ENCODE data around the gene PROM2. TPM values are rescaled to one million over a fixed set of nuclear protein-coding genes. Genes with fewer than 3 reads are reported as not detected.

The PROM2 gene
- total and polyA plus RNA-seq, 2 experiments from 2014 or later: 2.1 to 2.2 TPM

GRCh38 chr2:95312543-95313201, 38.4 kb downstream of the PROM2 start:
- Histone ChIP-seq H3K9me2 (ENCODE audit: insufficient read depth) (no peaks in the 10 kb centered on the region), H3K4me3 (no peak overlapping the region), H3K27me3 (ENCODE audit: insufficient read depth) (no peaks in the 10 kb centered on the region), H2AFZ (no peak overlapping the region), H3K4me2 (no peak overlapping the region), H3K4me1 (ENCODE audit: insufficient read depth) (no peaks in the 10 kb centered on the region), H3F3A (replicated peaks; ENCODE audit: low read depth) (no peaks in the 10 kb centered on the region), H3K79me2 (replicated peaks; ENCODE audit: insufficient read depth) (no peaks in the 10 kb centered on the region), H4K20me1 (replicated peaks; ENCODE audit: insufficient read depth) (no peaks in the 10 kb centered on the region), H3K36me3 (ENCODE audit: insufficient read depth) (no peaks in the 10 kb centered on the region), H3K27ac (ENCODE audit: low read depth) (no peak overlapping the region)
- H3K9me3 Mint-ChIP-seq: no peaks in the 10 kb centered on the region
- TF ChIP-seq ZNF331 (CRISPR knock-in tag; IDR thresholded peaks at IDR 0.05; ENCODE audit: low read depth) (no peak), JUNB (IDR thresholded peaks at IDR 0.05; ENCODE audit: unreplicated experiment) (no peak), EZH2phosphoT487 (IDR thresholded peaks at IDR 0.05; ENCODE audit: unreplicated experiment) (no peak), EZH2 (IDR thresholded peaks at IDR 0.05; ENCODE audit: low read depth, unreplicated experiment) (no peak), NANOG (IDR thresholded peaks at IDR 0.05; ENCODE audit: borderline replicate concordance) (no peak), POLR2AphosphoS5 (IDR thresholded peaks at IDR 0.05; ENCODE audit: low read depth) (no peak), CTCF (conservative IDR thresholded peaks at IDR 0.05; ENCODE audit: low read depth in 2 of 2) (no peak), ZNF114 (CRISPR knock-in tag; IDR thresholded peaks at IDR 0.05) (no peak), ETS1 (IDR thresholded peaks at IDR 0.05) (no peak), STAT1 (IDR thresholded peaks at IDR 0.05; ENCODE audit: unreplicated experiment) (no peak), CREB1 (CRISPR knock-in tag; IDR thresholded peaks at IDR 0.05; ENCODE audit: low read depth) (no peak), REST (IDR thresholded peaks at IDR 0.05; ENCODE audit: unreplicated experiment) (no peak)
- TF ChIP-seq, protein P1, sequence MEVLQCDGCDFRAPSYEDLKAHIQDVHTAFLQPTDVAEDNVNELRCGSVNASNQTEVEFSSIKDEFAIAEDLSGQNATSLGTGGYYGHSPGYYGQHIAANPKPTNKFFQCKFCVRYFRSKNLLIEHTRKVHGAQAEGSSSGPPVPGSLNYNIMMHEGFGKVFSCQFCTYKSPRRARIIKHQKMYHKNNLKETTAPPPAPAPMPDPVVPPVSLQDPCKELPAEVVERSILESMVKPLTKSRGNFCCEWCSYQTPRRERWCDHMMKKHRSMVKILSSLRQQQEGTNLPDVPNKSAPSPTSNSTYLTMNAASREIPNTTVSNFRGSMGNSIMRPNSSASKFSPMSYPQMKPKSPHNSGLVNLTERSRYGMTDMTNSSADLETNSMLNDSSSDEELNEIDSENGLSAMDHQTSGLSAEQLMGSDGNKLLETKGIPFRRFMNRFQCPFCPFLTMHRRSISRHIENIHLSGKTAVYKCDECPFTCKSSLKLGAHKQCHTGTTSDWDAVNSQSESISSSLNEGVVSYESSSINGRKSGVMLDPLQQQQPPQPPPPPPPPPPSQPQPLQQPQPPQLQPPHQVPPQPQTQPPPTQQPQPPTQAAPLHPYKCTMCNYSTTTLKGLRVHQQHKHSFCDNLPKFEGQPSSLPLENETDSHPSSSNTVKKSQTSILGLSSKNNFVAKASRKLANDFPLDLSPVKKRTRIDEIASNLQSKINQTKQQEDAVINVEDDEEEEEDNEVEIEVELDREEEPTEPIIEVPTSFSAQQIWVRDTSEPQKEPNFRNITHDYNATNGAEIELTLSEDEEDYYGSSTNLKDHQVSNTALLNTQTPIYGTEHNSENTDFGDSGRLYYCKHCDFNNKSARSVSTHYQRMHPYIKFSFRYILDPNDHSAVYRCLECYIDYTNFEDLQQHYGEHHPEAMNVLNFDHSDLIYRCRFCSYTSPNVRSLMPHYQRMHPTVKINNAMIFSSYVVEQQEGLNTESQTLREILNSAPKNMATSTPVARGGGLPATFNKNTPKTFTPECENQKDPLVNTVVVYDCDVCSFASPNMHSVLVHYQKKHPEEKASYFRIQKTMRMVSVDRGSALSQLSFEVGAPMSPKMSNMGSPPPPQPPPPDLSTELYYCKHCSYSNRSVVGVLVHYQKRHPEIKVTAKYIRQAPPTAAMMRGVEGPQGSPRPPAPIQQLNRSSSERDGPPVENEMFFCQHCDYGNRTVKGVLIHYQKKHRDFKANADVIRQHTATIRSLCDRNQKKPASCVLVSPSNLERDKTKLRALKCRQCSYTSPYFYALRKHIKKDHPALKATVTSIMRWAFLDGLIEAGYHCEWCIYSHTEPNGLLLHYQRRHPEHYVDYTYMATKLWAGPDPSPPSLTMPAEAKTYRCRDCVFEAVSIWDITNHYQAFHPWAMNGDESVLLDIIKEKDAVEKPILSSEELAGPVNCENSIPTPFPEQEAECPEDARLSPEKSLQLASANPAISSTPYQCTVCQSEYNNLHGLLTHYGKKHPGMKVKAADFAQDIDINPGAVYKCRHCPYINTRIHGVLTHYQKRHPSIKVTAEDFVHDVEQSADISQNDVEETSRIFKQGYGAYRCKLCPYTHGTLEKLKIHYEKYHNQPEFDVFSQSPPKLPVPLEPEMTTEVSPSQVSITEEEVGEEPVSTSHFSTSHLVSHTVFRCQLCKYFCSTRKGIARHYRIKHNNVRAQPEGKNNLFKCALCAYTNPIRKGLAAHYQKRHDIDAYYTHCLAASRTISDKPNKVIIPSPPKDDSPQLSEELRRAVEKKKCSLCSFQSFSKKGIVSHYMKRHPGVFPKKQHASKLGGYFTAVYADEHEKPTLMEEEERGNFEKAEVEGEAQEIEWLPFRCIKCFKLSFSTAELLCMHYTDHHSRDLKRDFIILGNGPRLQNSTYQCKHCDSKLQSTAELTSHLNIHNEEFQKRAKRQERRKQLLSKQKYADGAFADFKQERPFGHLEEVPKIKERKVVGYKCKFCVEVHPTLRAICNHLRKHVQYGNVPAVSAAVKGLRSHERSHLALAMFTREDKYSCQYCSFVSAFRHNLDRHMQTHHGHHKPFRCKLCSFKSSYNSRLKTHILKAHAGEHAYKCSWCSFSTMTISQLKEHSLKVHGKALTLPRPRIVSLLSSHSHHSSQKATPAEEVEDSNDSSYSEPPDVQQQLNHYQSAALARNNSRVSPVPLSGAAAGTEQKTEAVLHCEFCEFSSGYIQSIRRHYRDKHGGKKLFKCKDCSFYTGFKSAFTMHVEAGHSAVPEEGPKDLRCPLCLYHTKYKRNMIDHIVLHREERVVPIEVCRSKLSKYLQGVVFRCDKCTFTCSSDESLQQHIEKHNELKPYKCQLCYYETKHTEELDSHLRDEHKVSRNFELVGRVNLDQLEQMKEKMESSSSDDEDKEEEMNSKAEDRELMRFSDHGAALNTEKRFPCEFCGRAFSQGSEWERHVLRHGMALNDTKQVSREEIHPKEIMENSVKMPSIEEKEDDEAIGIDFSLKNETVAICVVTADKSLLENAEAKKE (CRISPR knock-in tag; IDR thresholded peaks at IDR 0.05): no peak
- ATAC-seq (no peak), DNase-seq (ENCODE audit: low spot score) (no peak)
- H3K27me3 Mint-ChIP-seq (ENCODE audit: insufficient read depth, low read depth, poor library complexity): peaks cover 17% of the 10 kb centered on the region
- H3K27ac Mint-ChIP-seq: no peak overlapping the region
- H3K36me3 Mint-ChIP-seq (ENCODE audit: low read depth): no peaks in the 10 kb centered on the region; the same call in 2 of the 3 replicates
- no peak overlapping the region for H3K4me3 Mint-ChIP-seq
- H3K4me1 Mint-ChIP-seq: peaks cover 7% of the 10 kb centered on the region

Data from GM23338 (cell line).